ENCODE measurements around the gene SLC24A3.
A peak's percentile ranks its signal among the peaks of the same experiment; 100 is the strongest.

Gene SLC24A3

GRCh38 chr20:19212469-19212815 is at the start of gene SLC24A3:
SLC24A3 (plus strand) TSS chr20:19212642.
- DNase-seq (ENCODE audit: low read depth in 1 of 2, low spot score in 1 of 2), result peak in 1 of 2 experiments; percentile 77
- TF ChIP-seq JUND (IDR thresholded peaks at IDR 0.05; ENCODE audit: low read depth), result no peak
- in situ Hi-C loops (cut with HindIII; ENCODE audit: low pct_unique_long_range_greater_than_20kb, low sequenced_read_pairs), result no loop called here

GRCh38 chr20:19170148-19170547 is 42.3 kb upstream of the SLC24A3 start:
- in situ Hi-C loops (cut with HindIII; ENCODE audit: low pct_unique_long_range_greater_than_20kb, low sequenced_read_pairs), result no loop called here
- no peak for DNase-seq (ENCODE audit: low read depth in 1 of 2, low spot score in 1 of 2)
- TF ChIP-seq JUND (IDR thresholded peaks at IDR 0.05; ENCODE audit: low read depth), result no peak

- peak in 1 of 2 experiments; percentile 6 for DNase-seq (ENCODE audit: low read depth in 1 of 2, low spot score in 1 of 2)
- TF ChIP-seq JUND (IDR thresholded peaks at IDR 0.05; ENCODE audit: low read depth), result no peak
- in situ Hi-C loops (cut with HindIII; ENCODE audit: low pct_unique_long_range_greater_than_20kb, low sequenced_read_pairs), result no loop called here
Observed at GRCh38 chr20:19172637-19173036, 39.8 kb upstream of the SLC24A3 start.

GRCh38 chr20:19176470-19177052 is 35.9 kb upstream of the SLC24A3 start:
- no peak for TF ChIP-seq JUND (IDR thresholded peaks at IDR 0.05; ENCODE audit: low read depth)
- no peak for DNase-seq (ENCODE audit: low read depth in 1 of 2, low spot score in 1 of 2)
- in situ Hi-C loops (cut with HindIII; ENCODE audit: low pct_unique_long_range_greater_than_20kb, low sequenced_read_pairs), result no loop called here

GRCh38 chr20:19181552-19181951 is 30.9 kb upstream of the SLC24A3 start:
- DNase-seq (ENCODE audit: low read depth in 1 of 2, low spot score in 1 of 2), result no peak
- in situ Hi-C loops (cut with HindIII; ENCODE audit: low pct_unique_long_range_greater_than_20kb, low sequenced_read_pairs), result no loop called here
- TF ChIP-seq JUND (IDR thresholded peaks at IDR 0.05; ENCODE audit: low read depth), result no peak

GRCh38 chr20:19185083-19185482 is 27.4 kb upstream of the SLC24A3 start:
- in situ Hi-C loops (cut with HindIII; ENCODE audit: low pct_unique_long_range_greater_than_20kb, low sequenced_read_pairs), result no loop called here

GRCh38 chr20:19193349-19193748 is 19.1 kb upstream of the SLC24A3 start:
- DNase-seq (ENCODE audit: low read depth in 1 of 2, low spot score in 1 of 2), result no peak
- in situ Hi-C loops (cut with HindIII; ENCODE audit: low pct_unique_long_range_greater_than_20kb, low sequenced_read_pairs), result no loop called here
- TF ChIP-seq JUND (IDR thresholded peaks at IDR 0.05; ENCODE audit: low read depth), result no peak

More at GRCh38 chr20:19185083-19185482, 27.4 kb upstream of the SLC24A3 start:
- peak in 1 of 2 experiments; percentile 19 for DNase-seq (ENCODE audit: low read depth in 1 of 2, low spot score in 1 of 2)
- TF ChIP-seq JUND (IDR thresholded peaks at IDR 0.05; ENCODE audit: low read depth), result no peak

- in situ Hi-C loops (cut with HindIII; ENCODE audit: low pct_unique_long_range_greater_than_20kb, low sequenced_read_pairs), result no loop called here
- no peak for TF ChIP-seq JUND (IDR thresholded peaks at IDR 0.05; ENCODE audit: low read depth)
- peak in 1 of 2 experiments; percentile 86 for DNase-seq (ENCODE audit: low read depth in 1 of 2, low spot score in 1 of 2)
Observed at GRCh38 chr20:19205981-19206396, 6.5 kb upstream of the SLC24A3 start.

- DNase-seq (ENCODE audit: low read depth in 1 of 2, low spot score in 1 of 2), result peak in 1 of 2 experiments; percentile 11
- TF ChIP-seq JUND (IDR thresholded peaks at IDR 0.05; ENCODE audit: low read depth), result no peak
- in situ Hi-C loops (cut with HindIII; ENCODE audit: low pct_unique_long_range_greater_than_20kb, low sequenced_read_pairs), result no loop called here
Observed at GRCh38 chr20:19207541-19207940, 4.9 kb upstream of the SLC24A3 start.

GRCh38 chr20:19210391-19211155 is 1.9 kb upstream of the SLC24A3 start:
- in situ Hi-C loops (cut with HindIII; ENCODE audit: low pct_unique_long_range_greater_than_20kb, low sequenced_read_pairs), result no loop called here
- peak; percentile 46; the same call in 1 of the 2 replicates for TF ChIP-seq JUND (IDR thresholded peaks at IDR 0.05; ENCODE audit: low read depth)
- DNase-seq (ENCODE audit: low read depth in 1 of 2, low spot score in 1 of 2), result peak in 1 of 2 experiments; percentile 83

GRCh38 chr20:19211252-19211651 is 1.2 kb upstream of the SLC24A3 start:
- in situ Hi-C loops (cut with HindIII; ENCODE audit: low pct_unique_long_range_greater_than_20kb, low sequenced_read_pairs), result no loop called here

GRCh38 chr20:19211661-19212468 is 577 bp upstream of the SLC24A3 start:
- DNase-seq (ENCODE audit: low read depth in 1 of 2, low spot score in 1 of 2), result peak in 1 of 2 experiments; percentile 82
- in situ Hi-C loops (cut with HindIII; ENCODE audit: low pct_unique_long_range_greater_than_20kb, low sequenced_read_pairs), result no loop called here
- no peak for TF ChIP-seq JUND (IDR thresholded peaks at IDR 0.05; ENCODE audit: low read depth)

More at GRCh38 chr20:19211252-19211651, 1.2 kb upstream of the SLC24A3 start:
- no peak for TF ChIP-seq JUND (IDR thresholded peaks at IDR 0.05; ENCODE audit: low read depth)
- no peak for DNase-seq (ENCODE audit: low read depth in 1 of 2, low spot score in 1 of 2)
